Common myeloid progenitor, CD34-positive (primary cell): ENCODE results near the gene KREMEN1.

Experiments used
- CTCF ChIA-PET: fragments of 350-600 bp; sonication (Branson Sonifier 250); formaldehyde crosslinking; loops from one replicate; lab custom pipeline; 2021; ENCODE audit warnings: antibody characterized with exemption; lab: Charles Lee
- POLR2A ChIA-PET: fragments of 350-600 bp; sonication (Branson Sonifier 250); formaldehyde crosslinking; loops from one replicate; lab custom pipeline; 2021; ENCODE audit warnings: antibody characterized with exemption; lab: Charles Lee
- DNase-seq, 3 donors: peaks; one replicate each; pipeline versions ENCODE4 v3.0.0 to v3.0.0-alpha.2; 2013
- H3K27ac ChIP-seq, 2 experiments: 1 replicate in 1 of 2; 2 replicates in 1 of 2; pipeline ENCODE4 v1.7.0; 2013; ENCODE audit warnings: inconsistent platforms in 2 of 2, low read length in 2 of 2, mild to moderate bottlenecking in 2 of 2, low read depth in 1 of 2, moderate library complexity in 1 of 2; ENCODE audit not compliant: severe bottlenecking in 2 of 2, insufficient read depth in 1 of 2, poor library complexity in 1 of 2
- H3K27me3 ChIP-seq, 5 experiments: replicated peaks in 2 of 5; 1 replicate in 3 of 5; 2 replicates in 2 of 5; pipeline versions ENCODE4 v1.6.1 to v1.7.0; 2013; ENCODE audit warnings: low read length in 4 of 5, mild to moderate bottlenecking in 2 of 5, moderate library complexity in 2 of 5, inconsistent platforms in 1 of 5; ENCODE audit not compliant: insufficient read depth in 5 of 5, control insufficient read depth in 4 of 5
- H3K36me3 ChIP-seq, 4 experiments: 1 replicate in 2 of 4; 2 replicates in 2 of 4; pipeline versions ENCODE4 v1.6.1 to v1.7.0; 2013; ENCODE audit warnings: low read length in 3 of 4, control low read depth in 1 of 4, mild to moderate bottlenecking in 1 of 4; ENCODE audit not compliant: control insufficient read depth in 4 of 4, insufficient read depth in 4 of 4
- H3K4me1 ChIP-seq, 4 experiments: 1 replicate in 3 of 4; 2 replicates in 1 of 4; pipeline versions ENCODE4 v1.6.1 to v1.7.1; 2013; ENCODE audit warnings: low read length in 3 of 4, mild to moderate bottlenecking in 3 of 4, control low read depth in 1 of 4, inconsistent platforms in 1 of 4, moderate library complexity in 1 of 4; ENCODE audit not compliant: control insufficient read depth in 4 of 4, insufficient read depth in 4 of 4; ENCODE audit errors: control extremely low read depth in 1 of 4
- H3K4me3 ChIP-seq, 7 experiments: 1 replicate in 4 of 7; 2 replicates in 3 of 7; pipeline versions ENCODE4 v1.5.1 to v1.7.0; 2013; ENCODE audit warnings: mild to moderate bottlenecking in 7 of 7, low read length in 6 of 7, moderate library complexity in 6 of 7, inconsistent platforms in 2 of 7, low read depth in 2 of 7, control low read depth in 1 of 7; ENCODE audit not compliant: insufficient read depth in 4 of 7, control insufficient read depth in 1 of 7; ENCODE audit errors: extremely low read depth in 1 of 7
- H3K9me3 ChIP-seq, 5 experiments: 1 replicate in 4 of 5; 2 replicates in 1 of 5; pipeline versions ENCODE4 v1.6.1 to v1.7.1; 2013; ENCODE audit warnings: low read length in 4 of 5, mild to moderate bottlenecking in 2 of 5, inconsistent platforms in 1 of 5, low read depth in 1 of 5, moderate library complexity in 1 of 5; ENCODE audit not compliant: control insufficient read depth in 4 of 5, insufficient read depth in 2 of 5; ENCODE audit errors: control extremely low read depth in 1 of 5
- WGBS: methylation state at CpG from one replicate; pipeline ENCODE4 v1.1.5; 2013; ENCODE audit not compliant: insufficient coverage; 5-methylcytosine and 5-hydroxymethylcytosine counted together

KREMEN1 gene

GRCh38 chr22:29184849-29185490 lies 112.1 kb downstream of the KREMEN1 start:
- DNase-seq = no peak
- Histone ChIP-seq H3K27me3 (no peaks in the 10 kb centered on the region), H3K4me3 (no peak overlapping the region), H3K4me1 (no peaks in the 10 kb centered on the region), H3K36me3 (peaks cover 0 to 13% (median 6%) of the 10 kb centered on the region in 4 experiments), H3K9me3 (peaks cover 0 to 3% (median 0%) of the 10 kb centered on the region in 5 experiments), H3K27ac (no peak overlapping the region)
- ChIA-PET POLR2A (no interaction called here), CTCF (interaction anchor here (1.3 to 2.2 kb wide), 4 partner anchors 17 to 60 kb away, joined by 3 to 7 read pairs (median 6); no protein-coding TSS in a partner anchor)
- 92% methylated on average over 11 of the region's 12 CpGs for WGBS

GRCh38 chr22:29186302-29186701 lies 113.5 kb downstream of the KREMEN1 start:
- WGBS = no CpG with 5 or more reads among the region's 1 CpG
- H3K36me3 ChIP-seq = peaks cover 0 to 7% (median 3%) of the 10 kb centered on the region in 4 experiments
- ChIA-PET POLR2A (no interaction called here), CTCF (interaction anchor here (1.3 to 2.2 kb wide), 5 partner anchors 15 to 59 kb away, joined by 3 to 7 read pairs (median 5); no protein-coding TSS in a partner anchor)
- H3K9me3 ChIP-seq = no peaks in the 10 kb centered on the region
- H3K4me1 ChIP-seq = no peaks in the 10 kb centered on the region
- no peak overlapping the region for H3K27ac ChIP-seq
- no peak for DNase-seq
- no peaks in the 10 kb centered on the region for H3K27me3 ChIP-seq
- H3K4me3 ChIP-seq = no peak overlapping the region

DNA sequence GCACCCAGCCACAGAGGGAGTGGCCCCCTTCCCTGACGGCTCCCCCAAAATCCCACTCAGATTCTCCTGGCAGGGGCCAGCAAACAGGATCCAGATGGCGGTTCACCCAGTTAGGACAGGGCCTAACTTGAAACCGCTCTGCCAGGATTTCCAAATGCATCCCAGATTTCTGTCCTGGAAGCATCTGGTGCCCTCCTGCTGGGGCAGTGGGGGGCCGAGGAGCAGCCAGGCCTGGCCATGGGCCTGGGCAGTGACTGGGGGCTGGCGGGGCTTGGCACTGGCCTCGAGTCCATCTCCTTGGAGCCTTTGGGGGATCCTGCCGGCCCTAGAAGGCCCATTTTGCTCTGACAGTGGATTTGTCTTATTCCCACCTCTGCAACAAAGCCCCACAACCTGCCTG lies 115.0 kb downstream of the KREMEN1 start:
- Histone ChIP-seq H3K4me1 (peaks cover 0 to 2% (median 0%) of the 10 kb centered on the region in 4 experiments), H3K36me3 (peaks cover 0 to 3% (median 1%) of the 10 kb centered on the region in 4 experiments), H3K27ac (no peak overlapping the region), H3K4me3 (no peak overlapping the region), H3K9me3 (no peaks in the 10 kb centered on the region), H3K27me3 (no peaks in the 10 kb centered on the region)
- WGBS = 94% methylated on average over 6 of the region's 7 CpGs
- no peak for DNase-seq
- ChIA-PET POLR2A (no interaction called here), CTCF (no interaction called here)

- 98% methylated on average over 6 of the region's 8 CpGs for WGBS
- no peak for DNase-seq
- CTCF ChIA-PET = interaction anchor here (0.9 to 1.9 kb wide), 5 partner anchors 12 to 56 kb away, joined by 3 to 5 read pairs (median 4); no protein-coding TSS in a partner anchor
- Histone ChIP-seq H3K9me3 (peaks cover 0 to 3% (median 0%) of the 10 kb centered on the region in 5 experiments), H3K27me3 (no peaks in the 10 kb centered on the region), H3K36me3 (no peaks in the 10 kb centered on the region), H3K4me1 (peaks cover 0 to 5% (median 1%) of the 10 kb centered on the region in 4 experiments), H3K27ac (no peak overlapping the region), H3K4me3 (no peak overlapping the region)
- POLR2A ChIA-PET = interaction anchor here (0.7 kb wide), 1 partner anchor 14 kb away, joined by 3 read pairs; no protein-coding TSS in a partner anchor
Observed at GRCh38 chr22:29190051-29190450, 117.2 kb downstream of the KREMEN1 start.

GRCh38 chr22:29190918-29191317 lies 118.1 kb downstream of the KREMEN1 start:
- H3K36me3 ChIP-seq = no peaks in the 10 kb centered on the region
- WGBS = 100% methylated on average over 4 of the region's 10 CpGs
- H3K9me3 ChIP-seq = peaks cover 0 to 3% (median 0%) of the 10 kb centered on the region in 5 experiments
- H3K4me1 ChIP-seq = peaks cover 0 to 13% (median 10%) of the 10 kb centered on the region in 4 experiments
- DNase-seq = no peak
- no peak overlapping the region for H3K4me3 ChIP-seq
- H3K27me3 ChIP-seq = no peaks in the 10 kb centered on the region
- ChIA-PET POLR2A (no interaction called here), CTCF (interaction anchor here (0.7 to 1.9 kb wide), 5 partner anchors 13 to 55 kb away, joined by 3 to 5 read pairs (median 4); no protein-coding TSS in a partner anchor)
- no peak overlapping the region for H3K27ac ChIP-seq

- Histone ChIP-seq H3K4me3 (no peak overlapping the region), H3K27ac (no peak overlapping the region), H3K36me3 (peaks cover 0 to 3% (median 0%) of the 10 kb centered on the region in 4 experiments), H3K4me1 (peaks cover 0 to 19% (median 15%) of the 10 kb centered on the region in 4 experiments), H3K27me3 (no peaks in the 10 kb centered on the region), H3K9me3 (peaks cover 0 to 3% (median 0%) of the 10 kb centered on the region in 5 experiments)
- DNase-seq = no peak
- ChIA-PET POLR2A (no interaction called here), CTCF (interaction anchor here (0.7 to 1.3 kb wide), 5 partner anchors 9 to 81 kb away, joined by 3 to 5 read pairs (median 4); no protein-coding TSS in a partner anchor)
- WGBS = 100% methylated on average over 3 of the region's 8 CpGs
Observed at GRCh38 chr22:29193021-29193420, 120.2 kb downstream of the KREMEN1 start.

DNA sequence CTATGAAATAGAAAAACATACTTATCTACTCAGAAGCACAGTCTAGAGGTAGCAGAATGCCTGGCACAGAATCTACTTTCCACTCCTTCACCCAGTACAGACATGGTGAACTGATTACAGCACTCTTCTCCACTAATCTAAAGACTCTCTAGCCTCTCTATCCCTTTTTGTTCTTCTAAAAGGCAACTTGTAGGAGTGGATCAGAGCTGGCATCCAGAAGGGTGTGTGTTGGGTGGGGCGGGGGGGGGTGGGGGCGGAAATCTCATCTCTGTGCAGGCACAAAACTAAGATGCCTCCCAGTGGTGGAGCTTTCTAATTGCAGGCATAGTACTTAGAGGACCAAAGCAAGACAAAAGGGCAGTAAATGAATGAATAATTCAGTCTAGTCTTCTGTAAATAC lies 121.3 kb downstream of the KREMEN1 start:
- CTCF ChIA-PET = interaction anchor here (1.8 kb wide), 1 partner anchor 9 kb away, joined by 5 read pairs; no protein-coding TSS in a partner anchor

More for the DNA sequence above, 121.3 kb downstream of the KREMEN1 start:
- peaks cover 0 to 19% (median 15%) of the 10 kb centered on the region in 4 experiments for H3K4me1 ChIP-seq
- H3K27me3 ChIP-seq = no peaks in the 10 kb centered on the region
- peak in 1 of 3 donors; percentile 63 for DNase-seq
- no peak overlapping the region for H3K27ac ChIP-seq
- WGBS = 100% methylated on average over 1 of the region's 2 CpGs
- peaks cover 0 to 3% (median 0%) of the 10 kb centered on the region in 5 experiments for H3K9me3 ChIP-seq
- H3K36me3 ChIP-seq = peaks cover 0 to 3% (median 0%) of the 10 kb centered on the region in 4 experiments
- POLR2A ChIA-PET = no interaction called here
- H3K4me3 ChIP-seq = no peak overlapping the region
